Transverse colon (tissue), 4 donors: ENCODE results near the gene LRAT. TPM values are rescaled to one million over a fixed set of nuclear protein-coding genes. Genes with fewer than 3 reads are reported as not detected.
A peak's percentile ranks its signal among the peaks of the same experiment; 100 is the strongest.

Source experiments
- DNase-seq: peaks from one replicate; pipeline ENCODE4 v3.0.0-alpha.2; 2019
- H3K27ac ChIP-seq, 4 donors: fragments of 200-600 bp; sonication (generic); 2 replicates each; pipeline ENCODE4 v1.5.1; 2016 to 2018; ENCODE audit warnings: inconsistent platforms in 4 of 4
- H3K27me3 ChIP-seq: fragments of 200-600 bp; sonication (generic); 2 replicates; pipeline ENCODE4 v1.5.1; 2017; ENCODE audit warnings: inconsistent platforms
- H3K36me3 ChIP-seq, 4 donors: fragments of 200-600 bp; sonication (generic); 2 replicates each; pipeline ENCODE4 v1.5.1; 2017 to 2019; ENCODE audit warnings: inconsistent platforms in 4 of 4
- H3K4me1 ChIP-seq, 4 donors: fragments of 200-600 bp; sonication (generic); 2 replicates each; pipeline ENCODE4 v1.5.1; 2017 to 2020; ENCODE audit warnings: inconsistent platforms in 4 of 4
- H3K4me3 ChIP-seq, 4 donors: fragments of 200-600 bp; sonication (generic); 1 replicate in 1 of 4; 2 replicates in 3 of 4; pipeline versions ENCODE4 v1.5.1 to v1.6.1; 2017 to 2019; ENCODE audit warnings: inconsistent platforms in 4 of 4
- H3K9me3 ChIP-seq, 2 donors: fragments of 200-600 bp; sonication (generic); 2 replicates each; pipeline ENCODE4 v1.5.1; 2017 to 2019; ENCODE audit warnings: inconsistent platforms in 2 of 2
- CTCF ChIP-seq, 5 experiments: fragments of 200-600 bp in 3 of 5; fragments of 450-650 bp in 2 of 5; sonication (generic) in 3 of 5; IDR thresholded peaks; 1 replicate in 2 of 5; 2 replicates in 3 of 5; pipeline ENCODE4 v1.5.1; 2016 to 2017; ENCODE audit warnings: antibody characterized with exemption in 5 of 5, inconsistent platforms in 3 of 5, mild to moderate bottlenecking in 2 of 5, moderate library complexity in 1 of 5
- EP300 ChIP-seq: sonication (generic); formaldehyde crosslinking; IDR thresholded peaks from one replicate; pipeline ENCODE4 v1.6.1; 2017; ENCODE audit warnings: antibody characterized with exemption, low read depth
- POLR2A ChIP-seq: fragments of 450-650 bp; IDR thresholded peaks from one replicate; pipeline ENCODE4 v1.6.1; 2016; ENCODE audit warnings: antibody characterized with exemption, mild to moderate bottlenecking, moderate library complexity
- POLR2AphosphoS5 ChIP-seq, 3 donors: sonication (generic); formaldehyde crosslinking; IDR thresholded peaks; one replicate each; pipeline ENCODE4 v1.6.1; 2016; ENCODE audit warnings: antibody characterized with exemption in 3 of 3
- WGBS, 2 donors: methylation state at CpG; one replicate each; pipeline ENCODE4 v1.1.5; 2018; ENCODE audit warnings: low coverage in 1 of 2; 5-methylcytosine and 5-hydroxymethylcytosine counted together
- in situ Hi-C, 4 donors: fragments of 200-750 bp; cut with MboI; loops; one replicate each; pipeline versions ENCODE4 v1.15.0 to v1.15.1; 2017; ENCODE audit warnings: low sequenced_read_pairs in 3 of 4, low pct_ligation_motif_present in 1 of 4, low pct_unique_long_range_greater_than_20kb in 1 of 4
- intact Hi-C: fragments of 100-400 bp; cut with DNase I; formaldehyde crosslinking; loops from one replicate; pipeline ENCODE4 v1.15.1; 2023; ENCODE audit warnings: low total_unique reads
- total RNA-seq, 4 donors: library from RNA; depleted of rRNA; stranded (reverse); fragments of >200 nt; gene quantifications; one replicate each; pipeline ENCODE4 v1.1.0, GENCODE V29; 2016

Gene LRAT
- total RNA-seq, 4 donors from 2014 or later, result 0.32 to 0.80 (median 0.41) TPM; not detected in 1

- no peaks in the 10 kb centered on the region for H3K36me3 ChIP-seq
- H3K27me3 ChIP-seq, result no peaks in the 10 kb centered on the region
- DNase-seq, result no peak
- in situ Hi-C loops, result loop anchor here in 1 of 4 donors (25.0 kb wide), 1 partner anchor 141 kb away; no protein-coding TSS in a partner anchor
- no peak overlapping the region for H3K27ac ChIP-seq
- TF ChIP-seq POLR2A, result no peak
- TF ChIP-seq POLR2AphosphoS5 (IDR thresholded peaks at IDR 0.05), result no peak
- TF ChIP-seq CTCF (IDR thresholded peaks at IDR 0.05), result no peak
- TF ChIP-seq EP300, result no peak
- intact Hi-C loops, result no loop called here
- WGBS, 2 donors, result 57 to 60% methylated on average over 1 of the region's 1 CpG
- no peaks in the 10 kb centered on the region for H3K4me1 ChIP-seq
- no peaks in the 10 kb centered on the region for H3K9me3 ChIP-seq
- H3K4me3 ChIP-seq, result no peak overlapping the region
Measured at GRCh38 chr4:154778264-154778663, 34.5 kb downstream of the LRAT start.

GRCh38 chr4:154779362-154779947 lies 35.7 kb downstream of the LRAT start:
- H3K27ac ChIP-seq, result no peak overlapping the region
- WGBS, 2 donors, result 35 to 46% methylated on average over 3 of the region's 3 CpGs
- H3K4me1 ChIP-seq, result no peaks in the 10 kb centered on the region
- H3K4me3 ChIP-seq, result no peak overlapping the region
- in situ Hi-C loops (loop anchor here in 1 of 4 donors (25.0 kb wide), 1 partner anchor 142 kb away; no protein-coding TSS in a partner anchor), intact Hi-C loops (no loop called here)
- peak; percentile 37 to 55 (median 47) for TF ChIP-seq CTCF (IDR thresholded peaks at IDR 0.05)
- TF ChIP-seq EP300, result no peak
- no peak for TF ChIP-seq POLR2A
- H3K36me3 ChIP-seq, result no peaks in the 10 kb centered on the region
- H3K27me3 ChIP-seq, result no peaks in the 10 kb centered on the region
- H3K9me3 ChIP-seq, result no peaks in the 10 kb centered on the region
- DNase-seq, result no peak

- no peak for DNase-seq
- 84 to 92% methylated on average over 31 to 75 of the region's 76 CpGs for WGBS, 2 donors
- in situ Hi-C loops (loop anchor here in 1 of 4 donors (25.0 kb wide), 1 partner anchor 144 kb away; no protein-coding TSS in a partner anchor), intact Hi-C loops (no loop called here)
- H3K4me1 ChIP-seq, result no peaks in the 10 kb centered on the region
- no peak within 1 kb of the TSS for H3K4me3 ChIP-seq
- H3K9me3 ChIP-seq, result no peaks in the 10 kb centered on the region
- H3K27me3 ChIP-seq, result no peaks in the 10 kb centered on the region
- no peak for TF ChIP-seq POLR2AphosphoS5 (IDR thresholded peaks at IDR 0.05)
- TF ChIP-seq CTCF (IDR thresholded peaks at IDR 0.05), result no peak
- no peak for TF ChIP-seq EP300
- TF ChIP-seq POLR2A, result no peak
- H3K27ac ChIP-seq, result no peak within 1 kb of the TSS
- no peaks in the 10 kb centered on the region for H3K36me3 ChIP-seq
Measured at GRCh38 chr4:154781126-154781982, 37.6 kb downstream of the LRAT start, which contains the start of gene RBM46. Gene RBM46 (plus strand): TSS chr4:154781272. CDS start chr4:154796753, 15,481 bp downstream.

- H3K36me3 ChIP-seq, result no peaks in the 10 kb centered on the region
- no peak for DNase-seq
- no peaks in the 10 kb centered on the region for H3K27me3 ChIP-seq
- TF ChIP-seq EP300 (no peak), POLR2AphosphoS5 (IDR thresholded peaks at IDR 0.05) (no peak), POLR2A (no peak), CTCF (IDR thresholded peaks at IDR 0.05) (no peak)
- no peaks in the 10 kb centered on the region for H3K4me1 ChIP-seq
- H3K27ac ChIP-seq, result no peak overlapping the region
- H3K9me3 ChIP-seq, result no peaks in the 10 kb centered on the region
- intact Hi-C loops, result no loop called here
- H3K4me3 ChIP-seq, result no peak overlapping the region
- WGBS, 2 donors, result 87 to 92% methylated on average over 2 to 18 of the region's 18 CpGs
- in situ Hi-C loops, result loop anchor here in 1 of 4 donors (25.0 kb wide), 1 partner anchor 145 kb away; no protein-coding TSS in a partner anchor
Measured at GRCh38 chr4:154781983-154782293, 38.1 kb downstream of the LRAT start.
